ENCODE data around the gene UFL1. TPM values are rescaled to one million over a fixed set of nuclear protein-coding genes. Genes with fewer than 3 reads are reported as not detected.

The UFL1 gene
- total and polyA plus RNA-seq, 2 of the 4 experiments (the other 2 are of a cell fraction): 8.2 to 19.2 TPM

- Histone ChIP-seq H3K4ac (ENCODE audit: low read depth, low read length) (no peak overlapping the region), H4K20me1 (ENCODE audit: insufficient read depth, low read length) (no peaks in the 10 kb centered on the region), H3K4me3 (ENCODE audit: insufficient read depth, low read depth, low read length) (no peak overlapping the region), H2BK120ac (ENCODE audit: low read depth, low read length) (no peak overlapping the region), H3K27me3 (ENCODE audit: control insufficient read depth, insufficient read depth, low read length) (no peaks in the 10 kb centered on the region), H3K18ac (ENCODE audit: low read depth, low read length) (no peak overlapping the region), H2AK9ac (replicated peaks; ENCODE audit: low read depth, low read length, poor library complexity) (no peak overlapping the region), H3K4me1 (ENCODE audit: control insufficient read depth, insufficient read depth, low read length) (no peaks in the 10 kb centered on the region), H3K23ac (ENCODE audit: low read depth, low read length) (no peak overlapping the region), H3K9me3 (ENCODE audit: control insufficient read depth, insufficient read depth, low read length) (no peaks in the 10 kb centered on the region), H4K5ac (ENCODE audit: low read depth, low read length) (no peak overlapping the region), H4K91ac (ENCODE audit: insufficient read depth, low read depth, low read length) (no peak overlapping the region), H3K79me1 (ENCODE audit: low read depth in 1 of 2, low read length in 2 of 2) (no peaks in the 10 kb centered on the region), H2BK5ac (ENCODE audit: low read depth, low read length, poor library complexity, severe bottlenecking) (no peak overlapping the region), H2AK5ac (ENCODE audit: low read depth, low read length) (no peak overlapping the region), H3K9ac (ENCODE audit: low read depth, low read length) (no peak overlapping the region), H3K56ac (ENCODE audit: extremely low read depth, insufficient read depth, low read length) (no peak overlapping the region), H2BK20ac (ENCODE audit: low read depth, low read length) (no peak overlapping the region), H2AFZ (replicated peaks; ENCODE audit: low read length, poor library complexity) (no peak overlapping the region), H3K36me3 (ENCODE audit: control insufficient read depth, insufficient read depth, low read length) (0 out of 2 replicates have a peak, but pooled peaks cover 1% of the 10 kb centered on the region), H3K4me2 (ENCODE audit: low read depth, low read length) (no peak overlapping the region), H4K8ac (ENCODE audit: low read depth in 2 of 2, low read length in 2 of 2) (no peak overlapping the region), H3K9me1 (ENCODE audit: insufficient read depth, low read length) (no peaks in the 10 kb centered on the region), H3K14ac (replicated peaks; ENCODE audit: low read depth, low read length) (no peak overlapping the region), H3K27ac (ENCODE audit: insufficient read depth, low read length) (no peak overlapping the region), H2BK15ac (ENCODE audit: low read depth, low read length) (no peak overlapping the region)
- intact Hi-C loops (cut with micrococcal nuclease): no loop called here
- ChIA-PET CTCF (no interaction called here), POLR2A (ENCODE audit: unreplicated experiment) (no interaction called here)
- DNase-seq (no peak), ATAC-seq (ENCODE audit: low read depth) (no peak)
- BruUV-seq (replicated peaks): no TSS peak
- in situ Hi-C loops (cut with MboI; ENCODE audit: low sequenced_read_pairs): no loop called here
- 100% methylated on average over 1 of the region's 2 CpGs; no CpG with 5 or more reads in 1 of the 2 experiments for WGBS, 2 experiments (ENCODE audit: extremely low coverage in 2 of 2, insufficient read length in 1 of 2)
- TF ChIP-seq FOS (IDR thresholded peaks at IDR 0.05; ENCODE audit: low read depth, low read length): no peak
- no peak for TF ChIP-seq RAD21 (IDR thresholded peaks at IDR 0.05; ENCODE audit: low read length)
- no peak for TF ChIP-seq CTCF (conservative IDR thresholded peaks at IDR 0.05; ENCODE audit: low read depth, low read length)
- no peak for TF ChIP-seq SMC3 (IDR thresholded peaks at IDR 0.05; ENCODE audit: low read depth, low read length)
- TF ChIP-seq CHD1 (IDR thresholded peaks at IDR 0.05; ENCODE audit: low read depth, low read length): no peak
- no peak for TF ChIP-seq MAZ (IDR thresholded peaks at IDR 0.05; ENCODE audit: borderline replicate concordance, low read depth, low read length)
- TF ChIP-seq RCOR1 (IDR thresholded peaks at IDR 0.05; ENCODE audit: insufficient replicate concordance, low read length): no peak
- no peak for TF ChIP-seq CEBPB (IDR thresholded peaks at IDR 0.05; ENCODE audit: low read depth, low read length)
- no peak for TF ChIP-seq MAFK (IDR thresholded peaks at IDR 0.05; ENCODE audit: low read depth, low read length)
- TF ChIP-seq ELK1 (IDR thresholded peaks at IDR 0.05; ENCODE audit: borderline replicate concordance, low read depth, low read length): no peak
- no peak for TF ChIP-seq RFX5 (IDR thresholded peaks at IDR 0.05; ENCODE audit: low read depth, low read length)
- no peak for TF ChIP-seq MXI1 (IDR thresholded peaks at IDR 0.05; ENCODE audit: borderline replicate concordance, low read depth, low read length)
- no peak for TF ChIP-seq NFE2L2 (IDR thresholded peaks at IDR 0.05; ENCODE audit: low read depth, low read length)
- no peak for TF ChIP-seq USF2 (IDR thresholded peaks at IDR 0.05; ENCODE audit: low read depth, low read length)
- dilution Hi-C loops (cut with HindIII; ENCODE audit: low sequenced_read_pairs, unreplicated experiment): no loop called here
These were observed 12.3 kb upstream of the UFL1 start for GRCh38 chr6:96509281-96509680.

Measured in IMR-90 (cell line).